Astrocyte (in vitro differentiated cells and primary cell): Measurements from ENCODE around the gene WFDC6.

Experiments used
- CTCF ChIP-seq: IDR thresholded peaks from 2 replicates; pipeline ENCODE4 v1.5.1; 2011; ENCODE audit warnings: low read depth, mild to moderate bottlenecking, inconsistent platforms, low read length, moderate library complexity; ENCODE audit not compliant: insufficient read depth
- EZH2 ChIP-seq: IDR thresholded peaks from 2 replicates; pipeline ENCODE4 v1.6.1; 2012; ENCODE audit warnings: mild to moderate bottlenecking, low read length, inconsistent platforms; ENCODE audit not compliant: insufficient read depth

- TF ChIP-seq CTCF (no peak), EZH2 (no peak)
Observed at GRCh38 chr20:45509091-45509490, 30.2 kb downstream of the WFDC6 start.
